Measurements from ENCODE around the gene DNAJC17.

DNAJC17 gene

GRCh38 chr15:40828447-40829036 lies 21.3 kb upstream of the DNAJC17 start, which contains the start of gene PPP1R14D:
TSS of gene PPP1R14D (minus strand) at chr15:40828708. CDS start at chr15:40828641, 67 bp downstream.
- DNase-seq = no peak

- DNase-seq = no peak
Observed at GRCh38 chr15:40826423-40827075, 19.3 kb upstream of the DNAJC17 start.

GRCh38 chr15:40825661-40826422 lies 18.6 kb upstream of the DNAJC17 start:
- no peak for DNase-seq

- no peak for DNase-seq
Observed at GRCh38 chr15:40823572-40824343, 16.5 kb upstream of the DNAJC17 start.

- DNase-seq = no peak
Observed at GRCh38 chr15:40821195-40821594, 13.9 kb upstream of the DNAJC17 start.

GRCh38 chr15:40819048-40819447 lies 11.8 kb upstream of the DNAJC17 start:
- DNase-seq = no peak

- no peak for DNase-seq
Observed at GRCh38 chr15:40815042-40815698, 7.9 kb upstream of the DNAJC17 start.

GRCh38 chr15:40812721-40813425 lies 5.6 kb upstream of the DNAJC17 start:
- no peak for DNase-seq

GRCh38 chr15:40808861-40809450 lies 1.7 kb upstream of the DNAJC17 start:
- DNase-seq = no peak

- DNase-seq = no peak
Observed at GRCh38 chr15:40807888-40808461, 702 bp upstream of the DNAJC17 start.

GRCh38 chr15:40806672-40807027 lies 623 bp downstream of the DNAJC17 start:
- no peak for DNase-seq

GRCh38 chr15:40803688-40804087 lies 3.6 kb downstream of the DNAJC17 start:
- no peak for DNase-seq

GRCh38 chr15:40803076-40803475 lies 4.2 kb downstream of the DNAJC17 start:
- no peak for DNase-seq

- no peak for DNase-seq
Observed at GRCh38 chr15:40799523-40799922, 7.8 kb downstream of the DNAJC17 start.

- DNase-seq = no peak
Observed at GRCh38 chr15:40796512-40796911, 10.8 kb downstream of the DNAJC17 start.

GRCh38 chr15:40796041-40796440 lies 11.2 kb downstream of the DNAJC17 start:
- DNase-seq = no peak

GRCh38 chr15:40793216-40793989 lies 13.9 kb downstream of the DNAJC17 start:
- no peak for DNase-seq

GRCh38 chr15:40792394-40792793 lies 14.9 kb downstream of the DNAJC17 start:
- DNase-seq = no peak

GRCh38 chr15:40790718-40791117 lies 16.6 kb downstream of the DNAJC17 start:
- DNase-seq = no peak

- no peak for DNase-seq
Observed at GRCh38 chr15:40789999-40790398, 17.3 kb downstream of the DNAJC17 start.
